Right lobe of liver (tissue), 5 donors: ENCODE measurements around the gene CXorf49. TPM values are rescaled to one million over a fixed set of nuclear protein-coding genes. Genes with fewer than 3 reads are reported as not detected.

ENCODE experiments used
- small RNA-seq, 2 experiments: library from RNA; depleted of rRNA; stranded (forward); fragments of <200 nt; gene quantifications; one replicate each; pipeline ENCODE3, GENCODE V24; 2016
- total RNA-seq, 6 experiments: library from RNA; depleted of rRNA in 2 of 6; stranded (reverse); fragments of >200 nt in 2 of 6; fragmentation: NEBNext Ultra II Directional in 3 of 6; extraction: Animal tissue kit (Norgen Biotek cat#: 25700) in 3 of 6; gene quantifications; one replicate each; pipeline versions ENCODE4 v1.1.0 to v1.2.4, GENCODE V29; 2016 to 2023
- donor health status: DM: no; HTN: no; CAD: no.
- donor health status: DM: no; HTN: no; CAD: no.
- donor health status: DM: no; HTN: yes; CAD: no.
- donor health status: DM: no; HTN: yes; CAD: no.

Gene CXorf49
- total RNA-seq, 6 experiments from 2014 or later, result not detected

Small RNA genes lying within 50 kb of the gene (small RNA-seq; reads per million reads assigned to genes)
- gene BX276092.4 (0 reads per million in 2 experiments), gene BX276092.6 (0 reads per million in 2 experiments), gene BX276092.8 (0 reads per million in 2 experiments)

Other genes starting within 250 kb of the CXorf49 start
- 10 to 100 TPM; 35.5 to 67.0 (median 44.5) TPM for gene OGT, start 185.2 kb downstream of the CXorf49 start, total RNA-seq
- 1 to 10 TPM in 3 of 6 experiments, under 1 TPM in 3; 0.37 to 1.7 (median 0.95) TPM for gene GCNA, start 139.8 kb downstream of the CXorf49 start, total RNA-seq
- gene CXCR3, start 99.8 kb downstream of the CXorf49 start, total RNA-seq, result under 1 TPM in 1 of 6 experiments, not detected in 5; 0.13 TPM
- gene CXorf49B, start 45.1 kb upstream of the CXorf49 start, total RNA-seq, result not detected
- 1 to 10 TPM in 4 of 6 experiments, under 1 TPM in 2; 0.81 to 2.1 (median 1.3) TPM for gene NHSL2, start 192.6 kb upstream of the CXorf49 start, total RNA-seq